MM.1S (cell line): ENCODE data around the gene COL6A1.

Experiments
- CTCF ChIP-seq: fragments of 300-600 bp; sonication (generic); IDR thresholded peaks from 2 replicates; pipeline ENCODE4 v1.5.1; 2016; ENCODE audit warnings: antibody characterized with exemption, low read length, mixed read lengths
- EZH2 ChIP-seq: fragments of 300-600 bp; sonication (generic); optimal IDR thresholded peaks from 2 replicates; pipeline ENCODE3; 2017; ENCODE audit warnings: low read depth, mild to moderate bottlenecking, antibody characterized with exemption, low read length, mixed read lengths

DNA sequence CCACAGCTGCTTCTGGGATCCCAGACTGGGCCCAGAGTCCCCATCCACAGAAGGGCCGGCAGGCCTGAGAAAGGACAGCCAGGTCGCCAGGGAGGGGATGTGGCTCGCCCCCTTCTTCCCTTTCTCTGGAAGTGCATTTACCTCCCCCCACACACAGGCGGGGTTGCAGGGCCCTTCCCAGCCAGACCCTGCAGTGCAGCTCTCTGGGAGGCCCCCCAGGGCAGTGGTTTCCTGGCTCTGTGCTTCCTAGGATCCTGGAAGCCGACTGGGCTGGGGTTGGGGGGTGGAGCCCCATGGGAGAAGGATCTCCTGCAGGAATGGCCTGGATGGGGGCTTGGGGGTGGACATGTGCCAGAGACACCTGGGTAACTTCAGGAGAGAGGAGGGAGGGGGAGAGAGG, 4.2 kb upstream of the COL6A1 start:
- no peak for TF ChIP-seq CTCF
- TF ChIP-seq EZH2: no peak
